HG02938 (cell line): Measurements from ENCODE around the gene KRTAP21-1.
"Not testable (repeated sequence)": the region's sequence is repeated elsewhere in the genome, so short reads cannot be mapped to it uniquely, and the experiment has no call there.

Experiments
- ATAC-seq: cut with Tn5 transposase; IDR thresholded peaks from one replicate; pipeline ENCODE4 v1.9.1; 2021; ENCODE audit warnings: mild to moderate bottlenecking, moderate library complexity; ENCODE audit not compliant: unreplicated experiment

KRTAP21-1 gene

GRCh38 chr21:30755328-30755727 is at the start of gene KRTAP21-1:
Gene KRTAP21-1 (minus strand): TSS chr21:30755428. CDS start chr21:30755378, 50 bp downstream.
- not testable (repeated sequence) for ATAC-seq

- no peak for ATAC-seq
These were observed 45.4 kb upstream of the KRTAP21-1 start for GRCh38 chr21:30800605-30801004.

- ATAC-seq = no peak
These were observed 38.5 kb upstream of the KRTAP21-1 start for GRCh38 chr21:30793581-30794314.

- no peak for ATAC-seq
These were observed 24.0 kb upstream of the KRTAP21-1 start for GRCh38 chr21:30779249-30779648.

GRCh38 chr21:30769724-30770431 is 14.7 kb upstream of the KRTAP21-1 start:
- ATAC-seq = no peak

- no peak for ATAC-seq
These were observed 5.5 kb upstream of the KRTAP21-1 start for GRCh38 chr21:30760776-30761175.

GRCh38 chr21:30758306-30758705 is 3.1 kb upstream of the KRTAP21-1 start:
- ATAC-seq = no peak

GRCh38 chr21:30747159-30747558 is 8.1 kb downstream of the KRTAP21-1 start, which contains the start of gene KRTAP21-2:
Gene KRTAP21-2 (minus strand): TSS chr21:30747259. CDS start chr21:30747202, 57 bp downstream.
- ATAC-seq = no peak

GRCh38 chr21:30740462-30740861 is 14.8 kb downstream of the KRTAP21-1 start:
- ATAC-seq = no peak

GRCh38 chr21:30733026-30733425 is 22.2 kb downstream of the KRTAP21-1 start:
- ATAC-seq = no peak

GRCh38 chr21:30726726-30727125 is 28.5 kb downstream of the KRTAP21-1 start:
- ATAC-seq = no peak

- ATAC-seq = no peak
These were observed 35.8 kb downstream of the KRTAP21-1 start for GRCh38 chr21:30719401-30719800.

GRCh38 chr21:30718239-30718909 is 36.9 kb downstream of the KRTAP21-1 start, which contains the start of gene KRTAP21-3:
Gene KRTAP21-3 (minus strand): TSS chr21:30718777. CDS start chr21:30718759, 18 bp downstream.
- ATAC-seq = no peak

- ATAC-seq = no peak
These were observed 38.1 kb downstream of the KRTAP21-1 start for GRCh38 chr21:30717105-30717504.

GRCh38 chr21:30714946-30715345 is 40.3 kb downstream of the KRTAP21-1 start:
- ATAC-seq = no peak

- ATAC-seq = no peak
These were observed 40.8 kb downstream of the KRTAP21-1 start for GRCh38 chr21:30714456-30714855.

GRCh38 chr21:30713766-30714165 is 41.5 kb downstream of the KRTAP21-1 start:
- no peak for ATAC-seq

GRCh38 chr21:30710499-30710898 is 44.7 kb downstream of the KRTAP21-1 start:
- no peak for ATAC-seq

GRCh38 chr21:30707409-30707808 is 47.8 kb downstream of the KRTAP21-1 start:
- ATAC-seq = no peak
